Peyer's patch (tissue), 4 donors: Measurements from ENCODE around the gene RELN. TPM values are rescaled to one million over a fixed set of nuclear protein-coding genes. Genes with fewer than 3 reads are reported as not detected.

Experiments used
- DNase-seq, 3 donors: peaks; one replicate each; pipeline ENCODE4 v3.0.0-alpha.2; 2017 to 2019
- H3K27ac ChIP-seq, 4 donors: fragments of 200-600 bp; sonication (generic); one replicate each; pipeline ENCODE4 v1.5.1; 2016 to 2019
- H3K27me3 ChIP-seq, 2 donors: fragments of 200-600 bp; sonication (generic); one replicate each; pipeline ENCODE4 v1.5.1; 2019
- H3K36me3 ChIP-seq, 3 donors: fragments of 200-600 bp; sonication (generic); one replicate each; pipeline ENCODE4 v1.5.1; 2016 to 2019
- H3K4me1 ChIP-seq, 4 donors: fragments of 200-600 bp; sonication (generic); one replicate each; pipeline ENCODE4 v1.5.1; 2016 to 2019
- H3K4me3 ChIP-seq, 4 donors: fragments of 200-600 bp; sonication (generic); 1 replicate in 3 of 4; 2 replicates in 1 of 4; pipeline ENCODE4 v1.5.1; 2016 to 2019; ENCODE audit warnings: mild to moderate bottlenecking in 1 of 4
- H3K9me3 ChIP-seq, 4 donors: fragments of 200-600 bp; sonication (generic); one replicate each; pipeline ENCODE4 v1.5.1; 2016 to 2019; ENCODE audit warnings: mild to moderate bottlenecking in 1 of 4
- CTCF ChIP-seq, 6 experiments: fragments of 450-650 bp in 4 of 6; fragments of 200-600 bp in 2 of 6; sonication (generic) in 1 of 6; IDR thresholded peaks; one replicate each; pipeline ENCODE4 v1.5.1; 2017 to 2019; ENCODE audit warnings: antibody characterized with exemption in 6 of 6, mild to moderate bottlenecking in 3 of 6, moderate library complexity in 1 of 6
- POLR2A ChIP-seq, 2 donors: fragments of 450-650 bp; IDR thresholded peaks; one replicate each; pipeline ENCODE4 v1.5.1; 2017; ENCODE audit warnings: antibody characterized with exemption in 2 of 2, mild to moderate bottlenecking in 2 of 2, moderate library complexity in 2 of 2
- total RNA-seq, 4 donors: library from RNA; depleted of rRNA; stranded (reverse); fragments of >200 nt; gene quantifications; one replicate each; pipeline ENCODE4 v1.1.0, GENCODE V29; 2016

The RELN gene
- total RNA-seq, 4 donors from 2014 or later, result 1.7 to 3.9 (median 3.2) TPM

GRCh38 chr7:103466814-103467213, 522.6 kb downstream of the RELN start:
- Histone ChIP-seq H3K27me3 (no peaks in the 10 kb centered on the region), H3K36me3 (no peaks in the 10 kb centered on the region), H3K27ac (no peak overlapping the region), H3K9me3 (no peaks in the 10 kb centered on the region), H3K4me1 (no peaks in the 10 kb centered on the region), H3K4me3 (no peak overlapping the region)
- DNase-seq, result no peak
- TF ChIP-seq POLR2A (IDR thresholded peaks at IDR 0.05), result no peak
- no peak for TF ChIP-seq CTCF (IDR thresholded peaks at IDR 0.05)

- no peak overlapping the region for H3K27ac ChIP-seq
- no peaks in the 10 kb centered on the region for H3K4me1 ChIP-seq
- DNase-seq, result no peak
- H3K36me3 ChIP-seq, result no peaks in the 10 kb centered on the region
- no peak overlapping the region for H3K4me3 ChIP-seq
- H3K9me3 ChIP-seq, result no peaks in the 10 kb centered on the region
- no peak for TF ChIP-seq CTCF (IDR thresholded peaks at IDR 0.05)
- H3K27me3 ChIP-seq, result no peaks in the 10 kb centered on the region
Observed at GRCh38 chr7:103462358-103462757, 527.1 kb downstream of the RELN start.

GRCh38 chr7:103447073-103447960, 542.1 kb downstream of the RELN start:
- Histone ChIP-seq H3K4me1 (peaks cover 0 to 10% (median 4%) of the 10 kb centered on the region in 4 donors), H3K27me3 (peaks cover 0 to 15% of the 10 kb centered on the region in 2 donors), H3K27ac (no peak overlapping the region), H3K9me3 (no peaks in the 10 kb centered on the region), H3K4me3 (no peak overlapping the region), H3K36me3 (no peaks in the 10 kb centered on the region)
- peak in 1 of 3 donors; percentile 51 for DNase-seq
- TF ChIP-seq POLR2A (IDR thresholded peaks at IDR 0.05), result no peak
- TF ChIP-seq CTCF (IDR thresholded peaks at IDR 0.05), result peak in 4 of 6 experiments; percentile 22 to 33 (median 27)

- peak in 1 of 3 donors; percentile 75 for DNase-seq
- peak within 1 kb of the TSS; percentile 11 to 48 (median 31) for H3K4me3 ChIP-seq
- H3K27me3 ChIP-seq, result peaks cover 0 to 15% of the 10 kb centered on the region in 2 donors
- H3K36me3 ChIP-seq, result no peaks in the 10 kb centered on the region
- H3K9me3 ChIP-seq, result no peaks in the 10 kb centered on the region
- peaks cover 0 to 10% (median 4%) of the 10 kb centered on the region in 4 donors for H3K4me1 ChIP-seq
- TF ChIP-seq POLR2A (IDR thresholded peaks at IDR 0.05) (no peak), CTCF (IDR thresholded peaks at IDR 0.05) (no peak)
- no peak within 1 kb of the TSS for H3K27ac ChIP-seq
Observed at GRCh38 chr7:103446049-103446520, 543.4 kb downstream of the RELN start, which contains the start of gene SLC26A5. TSS of gene SLC26A5 (minus strand) at chr7:103446207. CDS start at chr7:103421514, 24,693 bp downstream.

GRCh38 chr7:103445228-103446048, 544.0 kb downstream of the RELN start:
- no peaks in the 10 kb centered on the region for H3K36me3 ChIP-seq
- TF ChIP-seq POLR2A (IDR thresholded peaks at IDR 0.05) (no peak), CTCF (IDR thresholded peaks at IDR 0.05) (no peak)
- no peaks in the 10 kb centered on the region for H3K9me3 ChIP-seq
- peak overlapping the region; percentile 11 to 48 (median 31) for H3K4me3 ChIP-seq
- H3K27me3 ChIP-seq, result peaks cover 0 to 15% of the 10 kb centered on the region in 2 donors
- H3K27ac ChIP-seq, result no peak overlapping the region
- DNase-seq, result no peak
- H3K4me1 ChIP-seq, result peaks cover 0 to 10% (median 4%) of the 10 kb centered on the region in 4 donors
